NCI-H1694 (cell line): ENCODE measurements around the gene COPS7B.
"Not testable (repeated sequence)": the region's sequence is repeated elsewhere in the genome, so short reads cannot be mapped to it uniquely, and the experiment has no call there.

ENCODE experiments used
- DNase-seq: peaks from one replicate; lab custom pipeline; 2025; lab: John Stamatoyannopoulos, UW

Gene COPS7B

DNA sequence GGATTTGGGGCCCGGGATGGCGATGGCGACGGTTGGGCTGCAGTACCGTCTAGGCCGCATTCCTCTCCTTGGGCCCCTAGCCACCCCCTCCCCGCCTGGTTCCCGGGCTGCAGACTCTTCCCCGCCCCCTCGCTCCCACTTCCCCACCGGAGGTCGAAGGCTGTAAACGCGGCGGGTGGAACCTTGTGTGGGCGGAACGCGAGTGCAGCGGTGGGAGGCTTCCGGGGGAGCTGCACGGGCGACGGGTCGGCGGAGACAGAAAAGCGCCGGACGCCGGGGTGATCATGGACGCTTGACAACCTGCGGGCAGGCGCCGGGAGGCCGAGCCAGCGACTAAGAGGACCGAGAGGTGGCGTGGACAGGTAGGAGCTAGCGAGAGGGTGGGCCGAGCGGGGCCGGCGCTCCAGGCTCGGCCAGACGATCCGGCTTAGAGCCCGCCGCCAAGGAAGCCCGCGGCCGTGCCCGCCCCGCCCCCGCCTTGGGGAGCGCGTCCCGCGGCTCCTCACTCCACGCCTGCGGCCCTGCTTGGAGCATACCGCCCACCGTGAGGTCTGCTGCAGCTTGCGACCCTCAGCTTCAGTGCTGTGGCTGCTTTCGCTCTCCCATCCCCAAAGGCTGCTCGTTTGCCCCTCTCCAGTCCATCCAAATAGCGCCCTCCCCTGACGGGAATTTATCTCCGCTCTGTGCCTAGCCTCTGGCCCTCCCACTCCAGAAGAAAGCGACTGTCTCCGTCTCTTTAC is at the start of gene COPS7B:
COPS7B (plus strand) TSS at position 269 of the 740 bp plus-strand sequence. CDS start 2,126 bp downstream, outside the sequence.
- peak; percentile 51 for DNase-seq

DNA sequence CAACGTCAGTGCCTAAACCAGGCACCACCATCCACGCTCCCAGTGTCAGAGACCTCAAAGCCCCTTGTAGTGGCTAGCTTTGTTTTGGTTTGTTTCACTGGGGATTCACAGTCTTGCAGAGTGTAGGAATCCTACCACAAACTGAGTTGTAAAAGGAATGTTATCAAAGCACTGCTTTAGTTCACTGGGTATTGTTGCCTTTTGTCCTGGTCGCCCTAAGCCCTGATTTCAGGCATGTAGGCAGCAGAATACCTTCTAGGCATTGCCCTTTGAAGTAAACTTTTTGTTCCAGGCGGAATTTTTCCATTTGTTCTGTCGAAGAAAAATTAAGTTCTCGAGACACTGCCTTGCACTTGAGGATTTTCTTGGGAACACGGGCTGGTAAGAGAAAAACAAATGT is 48.5 kb upstream of the COPS7B start:
- no peak for DNase-seq

DNA sequence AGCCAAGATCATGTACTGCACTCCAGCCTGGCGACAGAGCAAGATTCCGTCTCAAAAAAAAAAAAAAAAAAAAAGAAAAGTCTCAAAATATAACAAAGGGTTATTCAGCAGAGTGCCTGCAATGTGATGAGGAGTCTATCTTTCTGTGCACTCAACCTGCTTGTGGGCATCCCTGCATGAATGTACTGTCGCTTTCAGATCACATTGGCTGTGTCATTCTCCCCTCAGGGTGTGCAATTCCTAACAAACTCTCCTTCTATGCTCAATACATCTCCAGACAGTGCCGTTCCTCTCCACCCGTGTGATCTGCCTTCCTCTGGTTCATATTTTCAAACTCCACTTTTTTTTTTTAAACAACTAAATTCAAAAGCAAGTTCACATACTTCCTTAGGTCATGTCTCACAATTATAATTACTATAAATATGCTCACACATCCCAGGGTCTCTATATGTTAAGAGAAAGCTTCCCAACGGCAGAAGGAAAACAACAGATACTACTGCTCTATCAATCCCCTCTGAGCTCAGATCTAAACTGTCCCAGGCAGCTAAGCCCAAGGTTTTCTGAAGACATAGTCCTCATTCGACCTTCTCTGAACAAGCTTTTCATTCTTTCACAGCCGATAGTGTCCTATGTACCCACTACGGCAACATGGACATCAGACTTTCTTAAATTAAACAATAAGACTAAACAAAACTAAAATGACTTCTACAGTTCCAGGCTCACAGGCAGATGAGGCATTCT is 42.7 kb upstream of the COPS7B start:
- no peak for DNase-seq

DNA sequence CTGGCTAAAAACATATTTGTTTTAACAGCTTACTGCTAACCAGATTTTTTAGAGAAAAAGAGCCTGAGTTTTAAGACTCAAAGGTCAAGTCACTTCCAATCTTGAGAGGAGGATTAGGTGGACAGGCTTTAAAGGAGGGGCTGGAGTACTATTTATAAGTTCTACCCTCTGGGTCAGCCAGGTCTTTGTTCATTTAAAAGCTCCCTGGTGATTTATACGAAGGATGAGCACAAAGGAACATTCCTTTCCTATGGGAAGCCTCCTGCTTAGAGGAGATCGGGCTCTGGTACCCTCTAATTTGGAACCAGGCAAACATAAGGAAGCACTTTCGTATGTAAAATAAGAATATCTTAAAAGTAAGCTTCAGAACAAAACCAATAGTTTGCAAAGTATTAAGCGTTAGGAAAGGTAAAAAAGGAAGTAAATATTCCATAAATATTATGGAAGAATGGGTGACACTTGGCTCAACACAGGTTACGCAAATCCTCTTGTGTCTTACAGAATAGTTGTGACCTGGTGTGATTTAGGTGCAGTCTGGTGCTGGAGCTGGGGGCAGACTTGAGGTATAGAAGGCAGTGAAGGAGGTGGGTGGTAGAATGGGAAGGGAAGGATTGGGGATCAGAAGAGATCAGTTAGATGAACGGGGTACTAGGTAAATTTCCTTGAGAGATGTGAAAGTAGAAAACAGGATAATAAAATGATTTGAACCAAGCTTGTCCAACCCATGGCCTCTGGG is 40.8 kb upstream of the COPS7B start:
- no peak for DNase-seq

DNA sequence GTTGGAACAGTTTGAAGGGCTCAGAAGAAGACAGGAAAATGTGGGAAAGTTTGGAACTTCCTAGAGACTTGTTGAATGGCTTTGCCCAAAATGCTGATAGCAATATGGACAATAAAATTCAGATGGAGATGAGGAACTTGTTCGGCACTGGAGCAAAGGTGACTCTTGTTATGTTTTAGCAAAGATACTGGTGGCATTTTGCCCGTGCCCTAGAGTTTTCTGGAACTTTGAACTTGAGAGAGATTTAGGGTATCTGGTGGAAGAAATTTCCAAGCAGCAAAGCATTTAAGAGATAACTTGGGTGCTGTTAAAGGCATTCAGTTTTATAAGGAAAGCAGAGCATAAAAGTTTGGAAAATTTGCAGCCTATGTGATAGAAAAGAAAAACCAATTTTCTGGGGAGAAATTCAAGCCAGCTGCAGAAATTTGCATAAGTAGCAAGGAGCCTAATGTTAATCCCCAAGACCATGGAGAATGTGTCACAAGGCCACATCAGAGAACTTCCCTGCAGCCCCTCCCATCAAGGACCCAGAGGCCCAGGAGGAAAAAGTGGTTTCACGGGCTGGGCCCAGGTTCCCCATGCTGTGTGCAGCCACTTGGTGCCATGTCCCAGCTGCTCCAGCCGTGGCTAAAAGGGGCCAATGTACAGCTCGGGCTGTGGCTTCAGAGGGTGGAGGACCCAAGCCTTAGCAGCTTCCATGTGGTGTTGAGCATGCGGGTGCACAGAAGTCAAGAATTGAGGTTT is 37.9 kb upstream of the COPS7B start:
- not testable (repeated sequence) for DNase-seq

DNA sequence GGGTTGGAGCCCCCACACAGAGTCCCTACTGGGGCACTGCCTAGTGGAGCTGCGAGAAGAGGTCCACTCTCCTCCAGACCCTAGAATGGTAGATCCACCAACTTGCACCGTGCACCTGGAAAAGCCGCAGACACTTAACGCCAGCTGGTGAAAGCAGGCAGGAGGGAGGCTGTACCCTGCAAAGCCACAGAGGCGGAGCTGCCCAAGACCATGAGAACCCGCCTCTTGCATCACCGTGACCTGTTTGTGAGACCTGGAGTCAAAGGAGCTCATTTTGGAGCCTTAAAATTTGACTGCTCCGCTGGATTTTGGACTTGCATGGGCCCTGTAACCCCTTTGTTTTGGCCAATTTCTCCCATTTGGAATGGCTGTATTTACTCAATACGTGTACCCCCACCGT is 37.2 kb upstream of the COPS7B start:
- not testable (repeated sequence) for DNase-seq

DNA sequence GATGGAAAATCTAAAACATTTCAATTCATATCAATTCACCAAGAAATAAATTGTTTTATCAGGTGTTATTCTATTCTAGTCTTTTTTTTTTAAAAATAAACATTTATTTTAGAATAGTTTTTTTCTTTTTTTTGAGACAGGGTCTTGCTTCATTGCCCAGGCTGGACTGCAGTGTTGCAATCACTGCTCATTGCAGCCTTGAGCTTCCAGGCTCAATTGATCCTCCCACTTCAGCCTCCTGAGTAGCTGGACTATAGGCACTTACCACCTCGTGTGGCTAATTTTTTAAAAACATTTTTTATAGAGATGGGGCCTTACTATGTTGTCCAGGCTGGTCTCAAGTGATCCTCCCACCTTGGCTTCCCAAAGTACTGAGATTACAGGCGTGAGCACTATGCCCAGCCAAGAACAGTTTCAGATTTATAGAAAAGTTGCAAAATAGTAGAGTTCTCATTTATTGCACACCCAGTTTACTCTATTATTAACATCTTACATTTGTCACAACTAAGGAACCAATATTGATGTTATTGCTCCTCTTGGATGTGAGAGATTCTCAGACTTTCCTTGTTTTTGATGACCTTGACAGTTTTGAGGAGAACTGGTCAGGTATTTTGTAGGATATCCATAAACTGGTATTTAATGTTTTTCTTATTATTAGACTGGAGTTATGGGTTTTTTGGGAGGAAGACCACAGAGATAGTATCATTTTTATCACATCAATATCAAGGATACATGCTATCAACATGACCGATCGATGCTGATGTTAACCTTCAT is 35.0 kb upstream of the COPS7B start:
- DNase-seq = no peak

DNA sequence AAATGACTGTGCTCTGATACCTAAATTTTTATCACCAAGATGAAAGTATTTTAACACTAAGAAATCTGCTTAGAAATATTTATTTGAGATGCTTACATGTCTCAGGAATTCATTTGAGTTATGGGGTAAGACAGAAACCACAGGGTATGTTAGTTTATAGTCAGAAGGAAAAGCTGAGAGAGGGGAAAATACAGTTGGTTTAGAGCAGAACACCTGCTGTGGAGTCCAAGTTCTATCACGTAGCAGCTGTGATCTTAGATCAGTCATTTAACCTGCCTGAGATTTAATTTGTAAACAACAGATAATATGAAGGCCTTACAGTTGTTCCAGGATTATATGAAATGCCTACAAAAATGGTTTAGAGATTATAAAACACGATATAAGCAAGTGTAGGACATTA is 34.2 kb upstream of the COPS7B start:
- no peak for DNase-seq

DNA sequence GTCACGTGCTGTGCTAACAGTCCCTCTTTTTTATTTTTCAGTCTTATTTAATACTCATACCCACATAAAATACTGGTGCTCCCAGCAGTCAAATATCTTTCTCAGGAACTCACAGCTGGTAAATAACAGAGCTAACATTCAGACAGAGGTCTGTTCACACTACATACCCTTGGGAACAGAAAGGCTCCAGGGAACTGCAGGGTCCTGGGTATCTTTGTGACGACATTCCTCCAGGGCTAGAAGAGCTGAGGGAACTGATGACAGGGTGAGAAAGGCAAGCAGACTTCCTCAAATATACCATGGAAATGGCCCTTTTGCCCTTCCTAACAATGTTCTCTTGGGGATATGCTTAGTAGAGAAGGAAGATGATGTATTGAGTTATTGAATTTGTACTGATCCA is 24.5 kb upstream of the COPS7B start:
- DNase-seq = no peak

DNA sequence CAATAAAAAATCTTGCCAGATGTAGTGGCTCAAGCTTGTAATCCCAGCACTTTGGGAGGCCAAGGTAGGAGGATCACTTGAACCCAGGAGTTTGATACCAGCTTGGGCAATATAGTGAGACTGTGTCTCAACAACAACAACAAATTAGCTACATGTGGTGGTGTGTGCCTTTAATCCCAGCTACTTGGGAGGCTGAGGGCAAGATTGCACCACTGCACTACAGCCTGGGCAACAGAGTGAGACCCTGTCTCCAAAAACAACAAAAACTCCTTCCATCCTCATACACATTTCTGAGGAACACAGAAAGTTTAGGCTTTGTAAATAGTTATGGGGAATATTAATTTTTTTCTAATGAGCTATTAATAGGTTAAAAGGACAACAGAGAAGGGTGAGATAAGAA is 22.1 kb upstream of the COPS7B start:
- DNase-seq = no peak

DNA sequence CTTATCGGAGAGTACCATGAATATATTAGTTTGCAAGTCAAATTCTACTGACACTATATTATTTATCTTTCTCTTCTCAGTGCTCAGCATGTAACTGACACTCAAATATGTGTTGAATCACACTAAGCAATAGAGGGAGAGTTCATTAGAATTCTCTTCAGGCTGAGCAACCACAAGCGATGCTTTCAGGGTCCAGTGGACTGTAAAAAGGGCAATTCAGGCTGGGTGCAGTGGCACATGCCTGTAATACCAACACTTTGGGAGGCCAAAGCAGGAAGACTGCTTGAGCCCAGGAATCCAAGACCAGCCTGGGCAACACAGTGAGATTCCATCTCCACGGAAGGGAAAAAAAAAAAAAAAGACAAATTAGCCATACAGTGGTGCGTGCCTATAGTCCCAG is 21.5 kb upstream of the COPS7B start:
- DNase-seq = no peak

DNA sequence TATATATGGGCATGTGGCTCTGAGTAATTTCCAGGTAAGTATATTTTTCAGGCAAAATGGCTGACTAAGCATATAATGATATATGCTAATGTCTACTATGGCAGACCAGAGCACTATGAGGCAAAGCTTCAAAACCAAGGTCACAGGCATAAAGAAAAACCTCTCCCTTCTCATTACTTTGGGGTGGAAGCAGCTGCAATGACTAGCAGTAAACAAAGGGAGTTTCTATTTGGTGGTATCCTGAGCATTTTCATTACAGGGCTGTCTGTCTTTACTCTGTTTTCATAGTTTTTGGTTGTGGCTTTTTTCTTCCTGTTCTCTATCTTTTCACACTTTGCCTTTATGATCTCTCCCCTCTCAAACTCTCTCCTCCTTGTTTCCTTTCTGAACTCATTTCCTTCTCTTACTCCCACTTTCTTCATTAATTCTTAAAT is 20.7 kb upstream of the COPS7B start:
- no peak for DNase-seq

DNA sequence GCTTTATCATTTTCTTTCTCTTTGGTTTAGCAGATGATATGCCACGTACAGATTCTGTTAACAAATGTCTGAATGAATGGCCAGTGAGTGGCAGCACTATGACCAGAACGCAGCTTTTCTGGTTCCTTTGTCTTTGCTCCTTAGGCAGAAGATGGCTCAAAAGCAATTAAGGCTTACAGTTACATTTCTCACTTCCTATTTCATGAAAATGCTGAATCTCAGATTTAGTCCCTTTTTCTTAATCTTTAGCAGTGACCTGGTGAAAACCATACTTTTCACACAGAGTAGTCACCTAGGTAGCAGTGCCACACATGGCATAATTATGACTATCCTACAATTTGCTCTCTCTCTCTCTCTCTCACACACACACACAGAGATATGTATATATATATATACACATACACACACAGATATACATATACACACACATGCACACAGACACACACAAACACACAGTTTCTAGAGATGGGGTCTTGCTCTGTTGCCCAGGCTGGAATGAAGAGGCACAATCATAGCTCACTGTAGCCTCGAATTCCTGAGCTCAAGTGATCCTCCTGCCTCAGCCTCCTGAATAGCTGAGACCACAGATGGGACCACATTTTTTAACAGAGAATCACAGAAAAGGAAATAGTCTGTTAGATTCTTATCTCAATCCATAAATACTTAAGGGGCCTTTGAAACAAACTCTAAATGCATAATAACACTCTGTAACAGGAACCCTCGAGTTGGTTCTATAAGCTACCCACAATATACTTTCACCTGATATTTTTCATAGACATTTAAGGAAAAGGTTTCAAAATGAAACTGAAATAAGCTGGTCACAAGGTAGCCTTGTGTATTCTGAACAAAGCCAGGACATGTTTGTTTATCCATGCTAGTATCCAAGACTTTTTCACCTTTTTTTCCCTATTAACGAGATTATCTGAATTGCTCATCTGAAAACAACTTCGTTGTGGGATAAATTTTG is 16.8 kb upstream of the COPS7B start:
- DNase-seq = no peak

DNA sequence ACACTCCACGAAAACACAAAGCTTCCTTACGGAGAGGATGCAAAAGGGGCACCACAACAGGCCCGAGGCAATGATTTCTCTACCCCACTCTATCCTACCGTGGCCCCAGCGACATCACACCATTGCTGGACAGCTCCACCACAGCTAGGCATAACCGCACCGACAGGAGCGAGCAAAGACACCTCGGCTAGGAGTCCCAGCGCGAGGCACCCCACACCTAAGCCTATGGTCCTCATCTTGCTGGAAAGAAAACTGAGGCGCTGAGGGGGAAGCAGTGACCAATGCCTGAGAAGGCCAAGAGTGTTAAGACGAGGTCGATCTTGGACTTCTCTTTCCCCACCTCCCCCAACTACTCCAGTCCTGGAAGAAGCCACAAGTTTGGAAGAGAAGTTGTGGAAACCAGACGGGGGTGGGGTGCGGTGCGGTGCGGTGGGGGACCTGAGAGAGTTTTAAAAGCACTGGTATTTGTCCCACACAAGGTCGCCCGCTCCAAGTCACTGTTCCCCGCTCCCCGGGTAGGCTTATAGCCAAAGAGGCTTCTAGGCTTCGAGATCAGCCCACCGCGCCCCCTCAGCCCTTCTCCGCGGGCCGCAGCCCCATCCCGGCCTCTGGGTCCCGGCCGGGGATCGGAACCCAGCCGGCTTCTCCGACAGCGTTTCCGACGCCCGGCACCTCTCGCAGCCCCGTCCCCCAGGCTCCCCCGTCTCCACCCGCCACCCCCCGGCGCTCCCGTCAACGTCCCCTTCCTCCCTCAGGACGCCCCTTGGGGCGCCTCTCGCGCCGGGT is 5.9 kb upstream of the COPS7B start:
- no peak for DNase-seq

DNA sequence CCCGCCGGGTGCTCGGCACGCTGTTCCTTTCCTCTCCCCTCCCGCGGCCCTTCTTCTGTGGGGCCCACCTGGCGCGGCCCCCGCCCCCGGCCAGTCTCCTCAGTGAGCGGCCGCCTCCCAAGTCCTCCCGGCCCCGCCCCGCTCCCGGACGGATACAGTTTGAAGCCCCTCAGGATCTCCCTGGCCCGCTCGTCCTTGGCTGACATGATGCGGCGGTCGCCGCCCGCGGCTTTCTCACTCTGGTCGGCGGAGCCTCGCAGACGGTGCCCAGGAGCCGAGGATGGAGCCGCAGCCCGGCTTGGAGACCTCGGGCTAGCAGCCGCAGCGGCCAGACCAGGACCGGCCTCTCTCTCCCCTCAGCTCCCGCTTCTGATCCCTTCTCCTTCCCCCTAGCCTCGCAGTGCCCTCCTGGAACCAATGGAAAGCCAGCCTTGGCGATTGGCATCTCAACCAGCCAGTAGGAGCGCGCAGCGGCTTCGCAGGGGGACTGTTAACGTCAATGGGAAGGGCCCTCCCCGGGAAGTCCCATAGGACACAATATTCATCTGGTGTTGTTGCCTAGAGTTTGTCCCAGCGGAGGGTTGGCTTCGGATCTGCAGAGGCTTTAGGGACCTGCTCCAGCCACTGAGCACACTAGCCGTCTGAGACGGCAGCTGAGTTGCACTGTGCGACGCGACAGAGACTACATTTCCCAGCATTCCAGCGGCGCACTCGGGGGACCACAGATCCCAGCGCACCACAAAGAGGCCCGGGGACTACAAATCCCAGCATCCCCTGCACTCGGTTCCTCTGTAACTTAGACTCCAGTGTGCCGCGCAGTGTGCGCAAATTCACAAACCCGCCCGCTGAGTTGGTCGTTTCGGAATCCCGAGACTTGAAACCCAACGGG is 5.1 kb upstream of the COPS7B start, which contains the start of gene PDE6D:
PDE6D (minus strand) TSS at position 374 of the 889 bp plus-strand sequence; CDS start at position 206, 168 bp downstream.
- DNase-seq = peak; percentile 98

DNA sequence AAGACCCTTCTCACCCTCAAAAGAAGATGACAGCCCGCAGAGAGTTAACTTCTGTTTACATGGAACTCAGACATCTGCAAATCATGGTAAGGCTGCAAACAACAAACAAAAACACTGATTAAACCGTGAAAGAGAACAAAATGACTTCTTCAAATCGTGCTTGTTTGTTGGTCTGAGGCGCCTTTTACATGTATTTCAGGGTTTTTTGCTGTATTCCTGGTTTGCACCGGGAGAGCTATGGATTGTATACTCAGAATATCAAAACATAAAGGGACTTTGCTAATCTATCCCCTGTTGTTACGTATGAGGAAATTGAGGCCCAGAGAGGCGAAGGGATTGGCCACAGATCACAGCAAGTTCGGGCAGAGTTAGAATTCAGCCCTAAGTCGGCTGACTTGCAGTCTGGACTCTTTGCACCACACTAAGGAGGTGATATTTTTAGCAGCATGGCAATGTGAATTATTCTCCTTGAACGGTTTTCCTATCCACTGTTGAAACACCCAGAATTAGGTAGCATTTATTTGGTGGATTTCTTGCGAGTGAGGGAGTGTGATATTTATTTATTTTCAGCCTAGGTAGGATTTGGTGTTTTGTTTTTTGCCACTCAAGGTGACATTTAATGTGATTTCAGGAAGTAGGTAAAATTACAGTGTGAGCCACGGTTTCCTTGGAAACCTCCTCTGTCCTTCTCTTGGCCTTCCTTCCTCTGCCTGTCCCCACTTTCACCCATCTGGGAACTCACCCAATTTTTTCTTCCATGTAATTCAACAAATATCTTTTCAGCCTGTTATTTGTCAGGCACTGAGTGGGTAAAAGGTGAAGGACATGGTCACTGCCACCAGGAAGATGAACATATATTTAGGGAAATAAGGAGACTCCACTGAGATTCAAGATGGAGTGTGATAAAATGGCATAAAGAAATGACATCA is 4.2 kb upstream of the COPS7B start:
- DNase-seq = no peak

DNA sequence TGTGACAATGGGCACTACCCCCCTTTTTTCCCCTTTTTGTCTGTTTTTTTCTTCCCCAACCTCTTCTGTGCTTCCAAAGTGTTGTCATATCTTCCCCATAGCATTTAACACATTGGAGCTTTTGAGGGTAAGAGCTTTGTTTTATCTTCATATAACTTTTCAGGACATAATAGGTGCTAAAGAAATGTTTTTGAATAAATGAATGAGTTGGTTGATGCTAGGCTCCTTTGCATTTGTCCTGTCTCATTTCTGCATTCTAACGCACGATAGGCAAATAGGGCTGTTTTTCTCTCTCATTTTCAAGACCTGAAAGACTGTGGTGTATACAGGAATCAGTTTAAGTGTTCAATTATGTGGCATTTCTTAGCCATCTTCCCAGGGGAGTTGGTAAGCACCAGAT is 832 bp upstream of the COPS7B start:
- no peak for DNase-seq
